Loucy (cell line): ENCODE data around the gene PATL1.

ENCODE experiments used
- CTCF ChIP-seq: fragments of 200-600 bp; sonication (generic); conservative IDR thresholded peaks from 2 replicates; pipeline ENCODE4 v1.5.1; 2014; ENCODE audit warnings: mild to moderate bottlenecking, antibody characterized with exemption, low read length
- EZH2phosphoT487 ChIP-seq: fragments of 200-600 bp; IDR thresholded peaks from 2 replicates; pipeline ENCODE4 v1.6.1; 2018; ENCODE audit warnings: antibody characterized with exemption, mild to moderate bottlenecking, moderate library complexity, borderline replicate concordance

DNA sequence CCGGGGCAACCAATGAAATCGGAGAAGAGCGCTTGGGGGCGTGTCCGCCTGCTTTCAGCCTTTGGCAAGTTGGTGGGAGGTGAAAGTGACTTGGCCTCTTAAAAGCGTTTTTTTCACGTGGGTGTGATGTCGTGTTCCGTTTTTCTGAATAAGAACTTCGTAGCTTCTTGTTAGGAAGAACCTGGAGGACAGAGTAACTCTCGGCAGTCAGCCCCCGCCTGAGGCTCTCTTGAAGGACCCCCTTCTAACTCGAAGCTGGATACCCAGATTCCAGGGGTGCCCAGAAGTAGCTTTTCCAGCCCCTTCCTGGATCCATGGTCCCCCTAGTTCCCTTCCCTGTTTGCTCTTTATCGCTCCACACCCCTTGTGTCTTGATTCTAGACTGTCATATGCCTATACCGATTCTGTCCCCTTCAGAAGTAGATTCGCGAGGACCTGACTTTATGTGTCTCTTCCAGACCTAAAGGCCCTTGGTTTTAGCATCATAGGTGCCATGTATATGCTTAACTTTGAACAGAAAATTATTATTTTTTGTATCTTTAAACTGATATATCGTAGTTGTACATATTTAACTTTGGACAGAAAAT lies 52.3 kb downstream of the PATL1 start:
- TF ChIP-seq CTCF (no peak), EZH2phosphoT487 (no peak)
